ENCODE measurements around the gene AP1S1.

GRCh38 chr7:101186194-101186593 lies 31.9 kb downstream of the AP1S1 start:
- TF ChIP-seq CTCF (CRISPR knock-in tag; IDR thresholded peaks at IDR 0.05): no peak
- no peak for TF ChIP-seq JUN (CRISPR knock-in tag; IDR thresholded peaks at IDR 0.05)
- no peak for TF ChIP-seq CC2D1A (CRISPR knock-in tag; IDR thresholded peaks at IDR 0.05)
- no peak for TF ChIP-seq ZNF335 (CRISPR knock-in tag; IDR thresholded peaks at IDR 0.05)
- TF ChIP-seq ZHX1 (CRISPR knock-in tag; IDR thresholded peaks at IDR 0.05; ENCODE audit: low read depth): no peak
- no peak for TF ChIP-seq REST (IDR thresholded peaks at IDR 0.05; ENCODE audit: borderline replicate concordance in 1 of 2, low read depth in 1 of 2, low read length in 2 of 2)
- no peak for TF ChIP-seq HBP1 (CRISPR knock-in tag; IDR thresholded peaks at IDR 0.05; ENCODE audit: low read depth)
- no peak for TF ChIP-seq ELF4 (CRISPR knock-in tag; IDR thresholded peaks at IDR 0.05; ENCODE audit: borderline replicate concordance)
- TF ChIP-seq EZH2 (conservative IDR thresholded peaks at IDR 0.05; ENCODE audit: low read depth, low read length): no peak
- TF ChIP-seq ZNF326 (CRISPR knock-in tag; IDR thresholded peaks at IDR 0.05; ENCODE audit: borderline replicate concordance): no peak
- no peak for TF ChIP-seq MYNN (CRISPR knock-in tag; IDR thresholded peaks at IDR 0.05; ENCODE audit: low read depth)
- TF ChIP-seq SETDB1 (CRISPR knock-in tag; IDR thresholded peaks at IDR 0.05; ENCODE audit: borderline replicate concordance): no peak
- TF ChIP-seq ZNF652 (CRISPR knock-in tag; IDR thresholded peaks at IDR 0.05; ENCODE audit: borderline replicate concordance, low read depth): no peak
- no peak for TF ChIP-seq PREB (CRISPR knock-in tag; IDR thresholded peaks at IDR 0.05)

Data from HepG2 (cell line).